HCT116 (cell line): ENCODE measurements around the gene WASF1. TPM values are rescaled to one million over a fixed set of nuclear protein-coding genes. Genes with fewer than 3 reads are reported as not detected.

Experiments
- ATAC-seq: fragments of 200-7000 bp; cut with Tn5 transposase; 2 replicates; pipeline ENCODE4 v1.9.1; 2020; ENCODE audit warnings: mild to moderate bottlenecking, moderate library complexity
- BruUV-seq: library from RNA; stranded (reverse); fragments of 400-500 nt; replicated peaks from 2 replicates; lab custom pipeline; 2021; lab: Mats Ljungman, UMichigan
- CTCF ChIA-PET: fragments of 300-600 bp; sonication (Branson Sonifier 250); formaldehyde crosslinking; loops from one replicate; lab custom pipeline; 2021; ENCODE audit warnings: antibody characterized with exemption; lab: Charles Lee
- POLR2A ChIA-PET: fragments of 300-600, 350-600 bp; sonication (Branson Sonifier 250); formaldehyde crosslinking; loops from one replicate; lab custom pipeline; 2021; ENCODE audit warnings: antibody characterized with exemption; lab: Charles Lee
- RAD21 ChIA-PET, 2 experiments: fragments of 300-600 bp; sonication (Branson Sonifier 250); formaldehyde crosslinking; loops; one replicate each; lab custom pipeline; 2023; ENCODE audit warnings: low total read pairs in 2 of 2; ENCODE audit not compliant: uncharacterized antibody in 2 of 2, unreplicated experiment in 2 of 2, low non-redundant PET in 1 of 2; lab: Charles Lee
- DNase-seq: peaks from one replicate; pipeline ENCODE4 v3.0.0-alpha.2; 2010; ENCODE audit warnings: low read depth, low spot score
- H2AFZ ChIP-seq: fragments of 200-600 bp; shearing (Covaris generic), sonication (generic); 2 replicates; pipeline ENCODE4 v1.6.1; 2017; ENCODE audit warnings: low read depth, mixed run types, mixed read lengths, antibody characterized with exemption, low read length; ENCODE audit not compliant: poor library complexity, severe bottlenecking
- H3K27ac ChIP-seq: 2 replicates; pipeline ENCODE4 v1.5.1; 2012; ENCODE audit warnings: low read depth, low read length
- H3K27me3 ChIP-seq: fragments of 200-600 bp; sonication (generic); 2 replicates; pipeline ENCODE4 v1.6.1; 2016; ENCODE audit warnings: mixed run types, low read length, mixed read lengths; ENCODE audit not compliant: insufficient read depth
- H3K36me3 ChIP-seq, 2 experiments: fragments of 200-500 bp in 1 of 2; fragments of 200-600 bp in 1 of 2; sonication (Bioruptor generic) in 1 of 2; sonication (generic) in 1 of 2; 2 replicates each; pipeline versions ENCODE4 v1.5.1 to v1.6.1; 2014 to 2016; ENCODE audit warnings: low read length in 2 of 2, inconsistent platforms in 1 of 2, mixed read lengths in 1 of 2, mixed run types in 1 of 2; ENCODE audit not compliant: insufficient read depth in 2 of 2, control insufficient read depth in 1 of 2
- H3K4me1 ChIP-seq, 2 experiments: fragments of 200-600 bp in 1 of 2; sonication (generic) in 1 of 2; 2 replicates each; pipeline versions ENCODE4 v1.5.1 to v1.6.1; 2012 to 2017; ENCODE audit warnings: low read length in 2 of 2, inconsistent platforms in 1 of 2, mild to moderate bottlenecking in 1 of 2, mixed read lengths in 1 of 2, mixed run types in 1 of 2, moderate library complexity in 1 of 2; ENCODE audit not compliant: insufficient read depth in 2 of 2, control insufficient read depth in 1 of 2
- H3K4me2 ChIP-seq: fragments of 200-600 bp; sonication (generic); 2 replicates; pipeline ENCODE4 v1.6.1; 2017; ENCODE audit warnings: mixed run types, low read length, mixed read lengths
- H3K4me3 ChIP-seq, 2 experiments: fragments of 200-600 bp in 1 of 2; sonication (generic) in 1 of 2; replicated peaks in 1 of 2; 2 replicates each; pipeline ENCODE4 v1.5.1; 2011 to 2016; ENCODE audit warnings: low read length in 2 of 2, control low read depth in 1 of 2, low read depth in 1 of 2, mild to moderate bottlenecking in 1 of 2, mixed read lengths in 1 of 2, mixed run types in 1 of 2
- H3K79me2 ChIP-seq: fragments of 200-600 bp; sonication (generic); 2 replicates; pipeline ENCODE4 v1.6.1; 2017; ENCODE audit warnings: mild to moderate bottlenecking, mixed run types, low read length, moderate library complexity, mixed read lengths; ENCODE audit not compliant: insufficient read depth
- H3K9ac ChIP-seq: fragments of 200-600 bp; sonication (generic); 2 replicates; pipeline ENCODE4 v1.6.1; 2016; ENCODE audit warnings: low read length, mixed read lengths
- H3K9me2 ChIP-seq: fragments of 200-600 bp; sonication (generic), shearing (Covaris generic); 2 replicates; pipeline ENCODE4 v1.6.1; 2017; ENCODE audit warnings: mixed run types, mild to moderate bottlenecking, moderate library complexity; ENCODE audit not compliant: insufficient read depth
- H3K9me3 ChIP-seq, 2 experiments: fragments of 200-500 bp in 1 of 2; fragments of 200-600 bp in 1 of 2; sonication (Bioruptor generic) in 1 of 2; sonication (generic) in 1 of 2; 2 replicates each; pipeline ENCODE4 v1.6.1; 2014 to 2017; ENCODE audit warnings: low read length in 2 of 2, mixed read lengths in 2 of 2, inconsistent platforms in 1 of 2, low read depth in 1 of 2, mild to moderate bottlenecking in 1 of 2, mixed run types in 1 of 2, moderate library complexity in 1 of 2; ENCODE audit not compliant: control insufficient read depth in 1 of 2, insufficient read depth in 1 of 2
- H4K20me1 ChIP-seq: fragments of 200-600 bp; sonication (generic), shearing (Covaris generic); 2 replicates; pipeline ENCODE4 v1.6.1; 2017; ENCODE audit warnings: mixed run types, mild to moderate bottlenecking, moderate library complexity; ENCODE audit not compliant: insufficient read depth
- CBX3 ChIP-seq: IDR thresholded peaks from 2 replicates; pipeline ENCODE4 v1.6.1; 2012; ENCODE audit warnings: low read depth
- ELF1 ChIP-seq: IDR thresholded peaks from 2 replicates; pipeline ENCODE4 v1.6.1; 2012; ENCODE audit warnings: low read depth, borderline replicate concordance
- EZH2phosphoT487 ChIP-seq: fragments of 200-600 bp; IDR thresholded peaks from 2 replicates; pipeline ENCODE4 v1.6.1; 2018; ENCODE audit warnings: antibody characterized with exemption, borderline replicate concordance
- MAX ChIP-seq: IDR thresholded peaks from 2 replicates; pipeline ENCODE4 v1.6.1; 2012
- POLR2AphosphoS5 ChIP-seq: IDR thresholded peaks from 2 replicates; pipeline ENCODE4 v1.6.1; 2011; ENCODE audit warnings: mild to moderate bottlenecking, low read depth, low read length, moderate library complexity
- SIN3A ChIP-seq: IDR thresholded peaks from 2 replicates; pipeline ENCODE4 v1.6.1; 2012; ENCODE audit warnings: low read depth
- YY1 ChIP-seq: IDR thresholded peaks from 2 replicates; pipeline ENCODE4 v1.6.1; 2011; ENCODE audit warnings: low read length, low read depth, moderate library complexity, mild to moderate bottlenecking; ENCODE audit not compliant: insufficient replicate concordance; ENCODE audit errors: extremely low read depth
- ZBTB33 ChIP-seq: IDR thresholded peaks from 2 replicates; pipeline ENCODE4 v1.6.1; 2011; ENCODE audit warnings: mild to moderate bottlenecking, low read length, moderate library complexity; ENCODE audit not compliant: insufficient replicate concordance; ENCODE audit errors: extremely low read depth
- ZFX ChIP-seq: fragments of 450-650 bp; IDR thresholded peaks from 2 replicates; pipeline ENCODE4 v1.6.1; 2017
- intact Hi-C: fragments of 100-400 bp; cut with micrococcal nuclease; formaldehyde crosslinking; loops from 2 replicates; pipeline ENCODE4 v1.10.0; 2022
- total RNA-seq: library from RNA; stranded (reverse); gene quantifications from one replicate; pipeline ENCODE4 v1.2.1, GENCODE V29; 2021; ENCODE audit not compliant: unreplicated experiment

Gene WASF1
- total RNA-seq, 1 experiment from 2014 or later = 25.9 TPM

DNA sequence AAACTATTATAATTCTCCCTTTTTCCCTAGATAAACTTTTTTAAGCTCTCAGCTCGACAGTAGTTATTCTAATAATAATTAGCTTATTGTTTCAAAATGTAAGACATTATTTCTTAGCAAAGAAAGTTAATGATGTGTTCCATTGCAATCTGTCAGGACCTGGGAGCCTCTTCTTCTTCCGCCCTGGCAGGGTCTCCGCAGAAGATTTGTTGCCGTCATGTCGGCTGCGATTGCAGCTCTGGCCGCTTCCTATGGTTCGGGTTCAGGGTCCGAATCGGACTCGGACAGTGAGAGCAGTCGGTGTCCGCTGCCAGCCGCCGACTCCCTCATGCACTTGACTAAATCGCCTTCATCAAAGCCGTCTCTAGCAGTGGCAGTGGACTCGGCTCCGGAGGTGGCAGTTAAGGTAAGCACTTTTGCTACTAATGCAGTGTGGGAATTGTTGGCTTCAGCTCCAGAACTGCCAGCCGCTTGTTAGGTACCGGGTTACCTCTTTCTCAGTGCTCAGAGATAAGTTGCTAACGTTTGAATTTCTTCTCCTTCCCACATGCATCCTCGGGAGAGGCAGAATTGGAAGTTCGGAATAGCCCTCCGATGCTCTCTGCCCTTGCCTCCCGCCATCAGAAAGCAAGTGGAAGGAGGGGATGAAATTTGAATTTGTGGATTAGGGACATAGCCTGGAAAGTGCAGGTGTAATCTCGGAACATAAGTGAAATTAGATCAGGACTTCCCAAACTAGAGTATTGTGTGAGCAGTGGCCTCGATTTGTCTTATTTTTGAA, 948 bp upstream of the WASF1 start, which contains the start of gene CDC40:
TSS of gene CDC40 (plus strand) at position 200 of the 781 bp plus-strand sequence. CDS start at position 218, 18 bp downstream.
- CTCF ChIA-PET = interaction anchor here (1.3 to 2.2 kb wide), 2 partner anchors 20 to 162 kb away, joined by 3 to 4 read pairs; no protein-coding TSS in a partner anchor

More for the DNA sequence above, 948 bp upstream of the WASF1 start, which contains the start of gene CDC40:
- H4K20me1 ChIP-seq = no peaks in the 10 kb centered on the region
- H3K4me2 ChIP-seq = peak within 1 kb of the TSS; percentile 94
- no peaks in the 10 kb centered on the region for H3K27me3 ChIP-seq
- no peaks in the 10 kb centered on the region for H3K9me3 ChIP-seq
- no peaks in the 10 kb centered on the region for H3K36me3 ChIP-seq
- no peaks in the 10 kb centered on the region for H3K9me2 ChIP-seq
- ChIA-PET RAD21 (no interaction called here), POLR2A (no interaction called here)
- intact Hi-C loops = no loop called here
- H3K4me3 ChIP-seq = peak within 1 kb of the TSS; percentile 82 to 89
- H3K4me1 ChIP-seq = peaks cover 12 to 17% of the 10 kb centered on the region in 2 experiments; a peak in 3 of 4 replicates
- no peak for DNase-seq
- ATAC-seq = peak; percentile 43
- TF ChIP-seq ZFX (no peak), MAX (no peak), SIN3A (no peak), ELF1 (peak; percentile 54), ZBTB33 (no peak), POLR2AphosphoS5 (peak; percentile 82), YY1 (peak; percentile 59), EZH2phosphoT487 (no peak), CBX3 (peak; percentile 88; the same call in 1 of the 2 replicates)
- BruUV-seq = TSS peak; percentile 54
- peaks cover 84% of the 10 kb centered on the region for H3K79me2 ChIP-seq
- H3K27ac ChIP-seq = peak within 1 kb of the TSS; percentile 68
- H2AFZ ChIP-seq = peak within 1 kb of the TSS; percentile 91
- H3K9ac ChIP-seq = peak within 1 kb of the TSS; percentile 81
